ENCODE data around the gene CCNY.

DNA sequence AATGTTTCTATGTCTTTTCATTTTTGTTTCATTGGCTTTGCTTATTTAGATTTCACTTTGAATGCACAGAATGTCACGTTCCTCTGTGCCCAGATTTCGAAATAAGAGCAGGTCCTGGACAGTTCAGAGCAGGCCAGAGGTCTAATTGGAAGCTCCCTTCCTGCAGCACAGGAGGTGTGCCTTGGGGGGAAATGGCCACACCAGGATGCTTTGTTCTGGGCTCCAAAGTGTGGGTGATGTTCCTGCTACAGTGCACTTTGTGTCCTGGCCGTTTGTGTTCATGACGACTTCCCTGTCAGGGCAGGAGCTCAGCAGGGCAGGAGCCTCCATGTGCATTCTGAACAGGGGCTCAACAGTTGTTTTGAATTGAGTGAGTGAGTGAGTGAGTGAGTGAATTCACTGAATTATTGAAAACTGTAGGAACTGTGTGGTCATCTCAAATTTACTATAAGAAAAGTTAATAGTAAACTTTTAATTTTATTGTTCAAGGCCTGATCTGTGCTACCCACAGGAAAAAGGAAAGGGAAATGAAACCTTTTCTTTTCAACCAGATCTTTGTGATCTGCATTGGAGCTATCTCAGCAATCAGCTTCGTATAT lies 159.3 kb downstream of the CCNY start:
- TF ChIP-seq CTCF (IDR thresholded peaks at IDR 0.05 in 2 of 3, conservative IDR thresholded peaks at IDR 0.05 in 1 of 3; ENCODE audit: borderline replicate concordance in 1 of 3, insufficient read depth in 1 of 3, low read depth in 2 of 3, low read length in 2 of 3), result no peak
- no peak for TF ChIP-seq EGR1 (IDR thresholded peaks at IDR 0.05; ENCODE audit: low read depth)
- no peak for TF ChIP-seq ZFX (IDR thresholded peaks at IDR 0.05)
- no peak for TF ChIP-seq EZH2 (IDR thresholded peaks at IDR 0.05)
- no peak for TF ChIP-seq EZH2phosphoT487 (IDR thresholded peaks at IDR 0.05; ENCODE audit: borderline replicate concordance)
- no peak for TF ChIP-seq POLR2A (IDR thresholded peaks at IDR 0.05; ENCODE audit: borderline replicate concordance, extremely low read depth, insufficient read depth, insufficient read length)
- TF ChIP-seq POLR2AphosphoS5 (IDR thresholded peaks at IDR 0.05; ENCODE audit: low read depth, low read length), result no peak
- TF ChIP-seq SRF (IDR thresholded peaks at IDR 0.05; ENCODE audit: low read depth), result no peak
- TF ChIP-seq JUND (IDR thresholded peaks at IDR 0.05), result no peak
- TF ChIP-seq, protein P1, sequence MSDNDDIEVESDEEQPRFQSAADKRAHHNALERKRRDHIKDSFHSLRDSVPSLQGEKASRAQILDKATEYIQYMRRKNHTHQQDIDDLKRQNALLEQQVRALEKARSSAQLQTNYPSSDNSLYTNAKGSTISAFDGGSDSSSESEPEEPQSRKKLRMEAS (IDR thresholded peaks at IDR 0.05), result no peak
- TF ChIP-seq RAD21 (IDR thresholded peaks at IDR 0.05; ENCODE audit: low read depth), result no peak
- TF ChIP-seq YY1 (IDR thresholded peaks at IDR 0.05; ENCODE audit: extremely low read depth, insufficient replicate concordance, low read depth, low read length), result no peak

All from HCT116 (cell line).